HepG2 (cell line): ENCODE data around the gene TNS1. TPM values are rescaled to one million over a fixed set of nuclear protein-coding genes. Genes with fewer than 3 reads are reported as not detected.

Source experiments
- ATAC-seq: fragments of 200-7000 bp; cut with Tn5 transposase; 3 replicates; pipeline ENCODE4 v1.9.1; 2020; ENCODE audit warnings: mild to moderate bottlenecking, moderate library complexity
- BruUV-seq: library from RNA; stranded (reverse); fragments of 400-500 nt; replicated peaks from 2 replicates; lab custom pipeline; 2021; lab: Mats Ljungman, UMichigan
- CTCF ChIA-PET: fragments of 300-600 bp; formaldehyde crosslinking; extraction: SDS; loops from one replicate; lab custom pipeline; 2021; ENCODE audit warnings: low total read pairs, inconsistent platforms, low intra/inter-chr PET ratio; lab: Yijun Ruan, JAX
- POLR2A ChIA-PET: fragments of 350-600 bp; sonication (Branson Sonifier 250); formaldehyde crosslinking; loops from one replicate; lab custom pipeline; 2020; ENCODE audit warnings: antibody characterized with exemption, inconsistent platforms; lab: Yijun Ruan, JAX
- DNase-seq: peaks from one replicate; pipeline ENCODE4 v3.0.0-alpha.2; 2015; ENCODE audit warnings: low spot score
- FAIRE-seq: peaks from 3 replicates; lab custom pipeline; 2011; peaks lifted over from hg19 to GRCh38; lab: Jason Lieb, UNC
- H2AFZ ChIP-seq: one replicate; pipeline ENCODE4 v1.6.1; 2011; ENCODE audit warnings: low read length, inconsistent platforms
- H3K27ac ChIP-seq: fragments of 300-600 bp; 3 replicates; pipeline ENCODE4 v1.8.0; 2011; ENCODE audit warnings: mixed run types, mild to moderate bottlenecking, mixed read lengths, low read length, inconsistent platforms; ENCODE audit not compliant: insufficient read depth; ENCODE audit errors: extremely low read length
- H3K27me3 ChIP-seq, 2 experiments: fragments of 200-600 bp in 1 of 2; 2 replicates in 1 of 2; 3 replicates in 1 of 2; pipeline versions ENCODE4 v1.6.0 to v1.8.0; 2011; ENCODE audit warnings: low read length in 2 of 2, mild to moderate bottlenecking in 2 of 2, moderate library complexity in 2 of 2, inconsistent platforms in 1 of 2; ENCODE audit not compliant: insufficient read depth in 2 of 2, control insufficient read depth in 1 of 2
- H3K36me3 ChIP-seq, 2 experiments: fragments of 200-600 bp in 1 of 2; replicated peaks in 1 of 2; 2 replicates in 1 of 2; 3 replicates in 1 of 2; pipeline versions ENCODE4 v1.5.1 to v1.8.0; 2011; ENCODE audit warnings: low read length in 2 of 2, inconsistent platforms in 1 of 2; ENCODE audit not compliant: insufficient read depth in 2 of 2, control insufficient read depth in 1 of 2
- H3K4me1 ChIP-seq: 2 replicates; pipeline ENCODE4 v1.5.1; 2012; ENCODE audit warnings: low read length, inconsistent platforms; ENCODE audit not compliant: insufficient read depth
- H3K4me2 ChIP-seq: 2 replicates; pipeline ENCODE4 v1.6.0; 2011; ENCODE audit warnings: low read depth, low read length, inconsistent platforms
- H3K4me3 ChIP-seq, 3 experiments: fragments of 200-600 bp in 1 of 3; sonication (generic), shearing (Covaris generic) in 1 of 3; replicated peaks in 1 of 3; 2 replicates each; pipeline ENCODE4 v1.5.1; 2011 to 2016; ENCODE audit warnings: low read length in 3 of 3, inconsistent platforms in 2 of 3, low read depth in 2 of 3, mild to moderate bottlenecking in 2 of 3, control low read depth in 1 of 3, mixed read lengths in 1 of 3; ENCODE audit not compliant: insufficient read depth in 1 of 3
- H3K79me2 ChIP-seq: one replicate; pipeline ENCODE4 v1.6.1; 2011; ENCODE audit warnings: low read length, inconsistent platforms; ENCODE audit not compliant: insufficient read depth
- H3K9ac ChIP-seq: 2 replicates; pipeline ENCODE4 v1.6.0; 2011; ENCODE audit warnings: mild to moderate bottlenecking, low read depth, low read length, inconsistent platforms; ENCODE audit not compliant: insufficient read depth
- H3K9me3 ChIP-seq: 2 replicates; pipeline ENCODE4 v1.5.1; 2012; ENCODE audit warnings: mild to moderate bottlenecking, low read length
- H4K20me1 ChIP-seq: 2 replicates; pipeline ENCODE4 v1.6.0; 2011; ENCODE audit warnings: inconsistent platforms, mild to moderate bottlenecking, low read length, moderate library complexity; ENCODE audit not compliant: insufficient read depth
- ATF7 ChIP-seq, 2 experiments: fragments of 450-650 bp in 1 of 2; sonication (generic) in 1 of 2; formaldehyde crosslinking in 1 of 2; IDR thresholded peaks; 2 replicates each; pipeline versions ENCODE4 v1.4.0 to v1.6.1; 2016 to 2020; ENCODE audit warnings: antibody characterized with exemption in 1 of 2, mild to moderate bottlenecking in 1 of 2, missing genetic modification reagents in 1 of 2
- CTCF ChIP-seq: sonication (generic); formaldehyde crosslinking; IDR thresholded peaks from 2 replicates; pipeline ENCODE4 v1.5.0; 2020; ENCODE audit warnings: mild to moderate bottlenecking, missing genetic modification reagents, moderate library complexity
- FIP1L1 ChIP-seq: fragments of 200-400 bp; formaldehyde crosslinking; IDR thresholded peaks from 2 replicates; pipeline ENCODE4 v1.6.1; 2018; ENCODE audit warnings: low read depth, mild to moderate bottlenecking, low read length, moderate library complexity, borderline replicate concordance; ENCODE audit not compliant: insufficient read depth
- SRF ChIP-seq: IDR thresholded peaks from 2 replicates; pipeline ENCODE4 v1.6.1; 2011; ENCODE audit warnings: mild to moderate bottlenecking, low read depth, low read length, moderate library complexity
- TRIM22 ChIP-seq: fragments of 450-650 bp; IDR thresholded peaks from 2 replicates; pipeline ENCODE4 v1.6.1; 2017
- XRCC5 ChIP-seq: fragments of 200-400 bp; formaldehyde crosslinking; optimal IDR thresholded peaks from 2 replicates; pipeline ENCODE3; 2017; ENCODE audit warnings: mild to moderate bottlenecking, low read length
- ZKSCAN5 ChIP-seq: sonication (generic); formaldehyde crosslinking; IDR thresholded peaks from 2 replicates; pipeline ENCODE4 v1.5.1; 2020; ENCODE audit warnings: mild to moderate bottlenecking, missing genetic modification reagents
- ZNF597 ChIP-seq: sonication (generic); formaldehyde crosslinking; IDR thresholded peaks from 2 replicates; pipeline ENCODE4 v1.5.0; 2020; ENCODE audit warnings: missing genetic modification reagents
- ZNF687 ChIP-seq: sonication (generic); formaldehyde crosslinking; IDR thresholded peaks from 2 replicates; pipeline ENCODE4 v1.5.1; 2020; ENCODE audit warnings: mild to moderate bottlenecking, missing genetic modification reagents, moderate library complexity
- ZNF713 ChIP-seq: sonication (generic); formaldehyde crosslinking; IDR thresholded peaks from 2 replicates; pipeline ENCODE4 v1.4.0; 2020; ENCODE audit warnings: mild to moderate bottlenecking, missing genetic modification reagents
- ZSCAN5A ChIP-seq: sonication (generic); formaldehyde crosslinking; IDR thresholded peaks from 2 replicates; pipeline ENCODE4 v1.8.0; 2022; ENCODE audit warnings: mild to moderate bottlenecking, missing genetic modification reagents, borderline replicate concordance
- WGBS: methylation state at CpG from one replicate; pipeline ENCODE4 v1.1.6; 2017; ENCODE audit warnings: low lambda C conversion rate; 5-methylcytosine and 5-hydroxymethylcytosine counted together
- in situ Hi-C: cut with HindIII; loops from 2 replicates; pipeline ENCODE4 v1.10.0; 2017; ENCODE audit warnings: low pct_unique_long_range_greater_than_20kb; ENCODE audit not compliant: extremely low pct_ligation_motif_present
- intact Hi-C: fragments of 100-400 bp; cut with micrococcal nuclease; formaldehyde crosslinking; loops from one replicate; pipeline ENCODE4 v1.10.0; 2022; ENCODE audit not compliant: unreplicated experiment
- polyA plus RNA-seq, 8 experiments: library from polyadenylated mRNA; depleted of rRNA in 3 of 8; stranded (reverse) in 7 of 8; unstranded in 1 of 8; fragments of >200 nt; fragmentation: Illumina TruSeq in 4 of 8; extraction: Trizol in 4 of 8; gene quantifications; 2 replicates each; pipeline versions ENCODE4 v1.2.1 to v1.2.3, GENCODE V29; 2011 to 2016; ENCODE audit warnings: low read depth in 4 of 8, missing spikeins in 1 of 8, mixed read lengths in 1 of 8; ENCODE audit not compliant: insufficient read depth in 1 of 8
- total RNA-seq, 5 experiments: library from RNA; depleted of rRNA; stranded (reverse); fragments of >200 nt; fragmentation: Illumina TruSeq; extraction: Trizol; gene quantifications; 2 replicates each; pipeline ENCODE4 v1.2.3, GENCODE V29; 2016; ENCODE audit warnings: low read depth in 1 of 5

TNS1 gene
- total and polyA plus RNA-seq, 2 of the 13 experiments (the other 11 are each of a cell fraction or from before 2014, with no cell fraction given) = 1.9 to 118 TPM

GRCh38 chr2:217948897-217949296 lies 53.9 kb downstream of the TNS1 start (continued):
- TF ChIP-seq TRIM22 (no peak), FIP1L1 (no peak), ZNF713 (CRISPR knock-in tag) (no peak), ATF7 (IDR thresholded peaks at IDR 0.05) (no peak), ATF7 (CRISPR knock-in tag; IDR thresholded peaks at IDR 0.05) (no peak), ZSCAN5A (CRISPR knock-in tag) (no peak)
- TF ChIP-seq, all 625 proteins: peak for 0

GRCh38 chr2:217948351-217948791 lies 54.4 kb downstream of the TNS1 start:
- Histone ChIP-seq H3K4me1 (peaks cover 39% of the 10 kb centered on the region), H2AFZ (no peak overlapping the region), H3K9ac (no peak overlapping the region), H3K27ac (no peak overlapping the region), H3K79me2 (peaks cover 4% of the 10 kb centered on the region), H4K20me1 (no peaks in the 10 kb centered on the region), H3K4me2 (no peak overlapping the region), H3K27me3 (peaks cover 11 to 78% of the 10 kb centered on the region in 2 experiments; a peak in 4 of 5 replicates), H3K9me3 (no peaks in the 10 kb centered on the region), H3K4me3 (no peak overlapping the region), H3K36me3 (no peaks in the 10 kb centered on the region)
- ChIA-PET POLR2A (no interaction called here), CTCF (no interaction called here)
- WGBS = 42% methylated on average over 4 of the region's 4 CpGs
- in situ Hi-C loops (no loop called here), intact Hi-C loops (no loop called here)
- TF ChIP-seq ZNF597 (CRISPR knock-in tag) (no peak), SRF (no peak), CTCF (0 out of 2 replicates have a peak, but pooled peaks have one; percentile 2), XRCC5 (no peak), ZKSCAN5 (CRISPR knock-in tag) (no peak), ZNF687 (CRISPR knock-in tag) (peak; percentile 12; the same call in 1 of the 2 replicates)
- no peak for FAIRE-seq
- no peak for DNase-seq
- ATAC-seq = no peak
- no TSS peak for BruUV-seq
